A549 (cell line): ENCODE measurements around the gene BNC2.

Experiments used
- CTCF ChIP-seq: fragments of >200 bp; sonication (Bioruptor Twin); formaldehyde crosslinking; IDR thresholded peaks from 3 replicates; pipeline ENCODE4 v1.5.1; 2016
- EHMT2 ChIP-seq: fragments of 200-600 bp; sonication (generic); IDR thresholded peaks from 2 replicates; pipeline ENCODE4 v1.6.1; 2016; ENCODE audit warnings: antibody characterized with exemption, low read depth, mild to moderate bottlenecking, moderate library complexity
- POLR2A ChIP-seq: IDR thresholded peaks from 2 replicates; pipeline ENCODE4 v1.6.1; 2012; ENCODE audit warnings: mild to moderate bottlenecking, low read length

DNA sequence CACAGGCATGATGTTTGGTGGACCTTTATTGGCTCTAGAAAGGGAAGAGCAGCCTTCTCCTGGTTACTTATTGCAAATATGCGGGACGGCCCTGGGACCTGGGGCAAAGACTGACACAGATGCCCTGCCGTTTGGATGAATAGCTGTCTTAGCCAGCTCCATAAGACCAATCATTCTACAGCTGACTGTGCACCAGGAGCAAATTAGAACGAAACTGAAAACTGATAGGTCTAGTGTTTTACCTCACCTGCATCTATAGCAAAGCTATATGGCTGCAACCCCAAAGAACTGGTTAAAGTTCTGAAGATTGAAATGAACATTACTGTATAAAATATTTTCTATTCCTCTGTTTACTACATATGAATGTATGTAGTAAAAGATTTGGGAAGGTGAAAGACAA is 34.2 kb upstream of the BNC2 start:
- TF ChIP-seq POLR2A (no peak), CTCF (no peak), EHMT2 (no peak)
